ENCODE results near the gene ABHD18.
"Not testable (repeated sequence)": the region's sequence is repeated elsewhere in the genome, so short reads cannot be mapped to it uniquely, and the experiment has no call there.

The ABHD18 gene

DNA sequence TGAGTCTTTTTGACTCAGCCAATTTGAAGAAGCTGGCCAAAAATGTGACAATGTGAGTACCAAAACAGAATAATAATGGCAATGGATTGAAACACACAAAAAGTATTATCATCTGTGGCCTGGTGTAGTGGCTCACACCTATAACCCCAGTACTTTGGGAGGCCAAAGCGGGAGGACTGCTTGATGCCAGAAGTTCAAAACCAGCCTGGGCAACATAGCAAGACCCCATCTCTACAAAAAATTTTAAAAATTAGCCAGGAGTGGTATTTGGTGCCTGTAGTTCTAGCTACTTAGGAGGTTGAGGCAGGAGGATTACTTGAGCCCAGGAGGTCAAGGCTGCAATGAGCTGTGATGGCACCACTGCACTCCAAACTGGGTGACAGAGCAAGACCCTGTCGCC lies 43.0 kb upstream of the ABHD18 start:
- Histone ChIP-seq H2BK12ac (ENCODE audit: low read length) (no peak overlapping the region), H3K23ac (ENCODE audit: low read depth, low read length, poor library complexity) (no peak overlapping the region), H3K27ac (replicated peaks; ENCODE audit: low read length) (no peak overlapping the region)

GRCh38 chr4:127925720-127926119 lies 39.5 kb upstream of the ABHD18 start:
- H2BK15ac ChIP-seq (ENCODE audit: low read length); H3K23ac ChIP-seq (ENCODE audit: low read depth, low read length, poor library complexity); H3K9me3 ChIP-seq (replicated peaks in 1 of 2; ENCODE audit: control insufficient read depth in 2 of 2, insufficient read depth in 1 of 2, low read depth in 1 of 2, low read length in 2 of 2); H3K4me3 ChIP-seq (ENCODE audit: low read length in 2 of 2); H3K27me3 ChIP-seq (ENCODE audit: control insufficient read depth in 3 of 3, insufficient read depth in 3 of 3, low read depth in 1 of 3, low read length in 3 of 3); H2BK5ac ChIP-seq (ENCODE audit: low read length); H3K79me1 ChIP-seq (ENCODE audit: low read depth, low read length); H2BK12ac ChIP-seq (ENCODE audit: low read length); H3K4ac ChIP-seq (ENCODE audit: low read length); H3K27ac ChIP-seq (replicated peaks; ENCODE audit: low read length); DNase-seq (ENCODE audit: low spot score); H3K4me2 ChIP-seq (ENCODE audit: insufficient read depth, low read length, poor library complexity, severe bottlenecking); H2AFZ ChIP-seq (ENCODE audit: low read length); H3K18ac ChIP-seq (ENCODE audit: low read length); H2BK120ac ChIP-seq (ENCODE audit: low read depth, low read length); H4K8ac ChIP-seq (ENCODE audit: low read depth, low read length); H2AK5ac ChIP-seq (ENCODE audit: low read depth, low read length); H3K14ac ChIP-seq (ENCODE audit: low read length); H4K91ac ChIP-seq (ENCODE audit: low read depth, low read length, poor library complexity); H3K4me1 ChIP-seq (ENCODE audit: control insufficient read depth in 2 of 2, insufficient read depth in 1 of 2, low read depth in 1 of 2, low read length in 2 of 2); H3K9ac ChIP-seq (ENCODE audit: low read depth, low read length, poor library complexity): not testable (repeated sequence)
- WGBS, 2 donors (ENCODE audit: extremely low coverage in 2 of 2, insufficient read length in 2 of 2, insufficient replicate concordance in 1 of 2): no CpG with 5 or more reads among the region's 2 CpGs
- H3K36me3 ChIP-seq (replicated peaks in 1 of 2; ENCODE audit: control insufficient read depth in 2 of 2, insufficient read depth in 2 of 2, low read length in 2 of 2): peaks cover 4 to 41% of the 10 kb centered on the region in 2 donors

More for the DNA sequence above, 43.0 kb upstream of the ABHD18 start:
- H2BK5ac ChIP-seq (ENCODE audit: low read length): no peak overlapping the region
- H3K36me3 ChIP-seq (replicated peaks in 1 of 2; ENCODE audit: control insufficient read depth in 2 of 2, insufficient read depth in 2 of 2, low read length in 2 of 2): peaks cover 7 to 35% of the 10 kb centered on the region in 2 donors
- H3K18ac ChIP-seq (ENCODE audit: low read length): no peak overlapping the region
- no peak for DNase-seq (ENCODE audit: low spot score)
- no CpG with 5 or more reads among the region's 2 CpGs for WGBS, 2 donors (ENCODE audit: extremely low coverage in 2 of 2, insufficient read length in 2 of 2, insufficient replicate concordance in 1 of 2)
- no peak overlapping the region for H2AFZ ChIP-seq (ENCODE audit: low read length)
- no peak overlapping the region for H4K8ac ChIP-seq (ENCODE audit: low read depth, low read length)
- no peaks in the 10 kb centered on the region for H3K79me1 ChIP-seq (ENCODE audit: low read depth, low read length)
- H4K91ac ChIP-seq (ENCODE audit: low read depth, low read length, poor library complexity): no peak overlapping the region
- H3K9me3 ChIP-seq (replicated peaks in 1 of 2; ENCODE audit: control insufficient read depth in 2 of 2, insufficient read depth in 1 of 2, low read depth in 1 of 2, low read length in 2 of 2): no peaks in the 10 kb centered on the region
- no peaks in the 10 kb centered on the region for H3K27me3 ChIP-seq (ENCODE audit: control insufficient read depth in 3 of 3, insufficient read depth in 3 of 3, low read depth in 1 of 3, low read length in 3 of 3)
- H3K4ac ChIP-seq (ENCODE audit: low read length): no peak overlapping the region
- H3K4me2 ChIP-seq (ENCODE audit: insufficient read depth, low read length, poor library complexity, severe bottlenecking): no peak overlapping the region
- H3K4me1 ChIP-seq (ENCODE audit: control insufficient read depth in 2 of 2, insufficient read depth in 1 of 2, low read depth in 1 of 2, low read length in 2 of 2): no peaks in the 10 kb centered on the region
- H3K4me3 ChIP-seq (ENCODE audit: low read length in 2 of 2): no peak overlapping the region
- H2BK120ac ChIP-seq (ENCODE audit: low read depth, low read length): no peak overlapping the region
- no peak overlapping the region for H3K14ac ChIP-seq (ENCODE audit: low read length)
- no peak overlapping the region for H3K9ac ChIP-seq (ENCODE audit: low read depth, low read length, poor library complexity)
- H2BK15ac ChIP-seq (ENCODE audit: low read length): no peak overlapping the region
- H2AK5ac ChIP-seq (ENCODE audit: low read depth, low read length): no peak overlapping the region

DNA sequence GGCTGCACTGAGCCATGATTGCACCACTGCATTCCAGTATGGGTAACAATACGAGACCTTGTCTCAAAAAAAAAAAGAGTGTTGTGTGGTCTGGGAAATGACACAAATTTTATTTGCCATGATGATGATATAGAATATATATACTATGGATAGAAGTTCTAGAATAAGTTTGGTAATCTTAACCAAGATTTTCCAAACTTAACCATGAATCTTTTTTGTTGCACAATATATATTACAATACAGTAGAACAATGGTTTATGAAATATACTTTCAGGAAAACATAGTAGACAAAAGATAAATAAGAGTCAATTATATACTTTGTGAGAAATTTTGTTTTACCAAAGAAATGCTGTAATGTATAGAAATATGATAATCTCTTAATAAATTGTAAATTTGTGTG lies 35.0 kb upstream of the ABHD18 start:
- Histone ChIP-seq H3K4ac (ENCODE audit: low read length) (no peak overlapping the region), H2BK5ac (ENCODE audit: low read length) (no peak overlapping the region), H3K4me3 (ENCODE audit: low read length in 2 of 2) (no peak overlapping the region), H3K9ac (ENCODE audit: low read depth, low read length, poor library complexity) (no peak overlapping the region), H3K79me1 (ENCODE audit: low read depth, low read length) (no peaks in the 10 kb centered on the region), H3K4me2 (ENCODE audit: insufficient read depth, low read length, poor library complexity, severe bottlenecking) (no peak overlapping the region), H2BK12ac (ENCODE audit: low read length) (no peak overlapping the region), H3K27me3 (ENCODE audit: control insufficient read depth in 3 of 3, insufficient read depth in 3 of 3, low read depth in 1 of 3, low read length in 3 of 3) (no peaks in the 10 kb centered on the region), H2BK15ac (ENCODE audit: low read length) (no peak overlapping the region), H3K14ac (ENCODE audit: low read length) (no peak overlapping the region), H3K27ac (replicated peaks; ENCODE audit: low read length) (no peak overlapping the region), H2AK5ac (ENCODE audit: low read depth, low read length) (no peak overlapping the region), H3K4me1 (ENCODE audit: control insufficient read depth in 2 of 2, insufficient read depth in 1 of 2, low read depth in 1 of 2, low read length in 2 of 2) (no peaks in the 10 kb centered on the region), H4K91ac (ENCODE audit: low read depth, low read length, poor library complexity) (no peak overlapping the region), H3K9me3 (replicated peaks in 1 of 2; ENCODE audit: control insufficient read depth in 2 of 2, insufficient read depth in 1 of 2, low read depth in 1 of 2, low read length in 2 of 2) (no peaks in the 10 kb centered on the region), H3K18ac (ENCODE audit: low read length) (no peak overlapping the region), H3K36me3 (replicated peaks in 1 of 2; ENCODE audit: control insufficient read depth in 2 of 2, insufficient read depth in 2 of 2, low read length in 2 of 2) (peaks cover 2 to 37% of the 10 kb centered on the region in 2 donors), H4K8ac (ENCODE audit: low read depth, low read length) (no peak overlapping the region), H3K23ac (ENCODE audit: low read depth, low read length, poor library complexity) (no peak overlapping the region), H2AFZ (ENCODE audit: low read length) (no peak overlapping the region), H2BK120ac (ENCODE audit: low read depth, low read length) (no peak overlapping the region)
- WGBS, 2 donors (ENCODE audit: extremely low coverage in 2 of 2, insufficient read length in 2 of 2, insufficient replicate concordance in 1 of 2): no CpG with 5 or more reads among the region's 1 CpG
- no peak for DNase-seq (ENCODE audit: low spot score)

DNA sequence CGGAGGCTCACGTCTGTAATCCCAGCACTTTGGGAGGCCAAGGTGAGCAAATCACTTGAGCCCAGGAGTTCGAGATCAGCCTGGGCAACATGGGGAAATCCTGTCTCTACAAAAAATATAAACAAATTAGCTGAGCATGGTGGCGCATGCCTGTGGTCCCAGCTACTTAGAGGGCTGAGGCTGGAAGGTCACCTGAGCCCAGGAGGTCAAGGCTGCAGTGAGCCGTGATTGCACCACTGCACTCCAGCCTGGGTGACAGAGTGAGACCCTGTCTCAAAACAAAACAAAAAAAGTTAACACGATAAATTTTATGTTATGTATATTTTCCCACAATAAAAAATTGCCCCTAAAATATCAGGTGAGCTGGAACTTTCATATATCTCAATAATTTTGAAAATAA lies 33.4 kb upstream of the ABHD18 start:
- H3K36me3 ChIP-seq (replicated peaks in 1 of 2; ENCODE audit: control insufficient read depth in 2 of 2, insufficient read depth in 2 of 2, low read length in 2 of 2): peaks cover 2 to 37% of the 10 kb centered on the region in 2 donors
- not testable (repeated sequence) for H3K27me3 ChIP-seq (ENCODE audit: control insufficient read depth in 3 of 3, insufficient read depth in 3 of 3, low read depth in 1 of 3, low read length in 3 of 3); H3K4me2 ChIP-seq (ENCODE audit: insufficient read depth, low read length, poor library complexity, severe bottlenecking); H3K9ac ChIP-seq (ENCODE audit: low read depth, low read length, poor library complexity); H3K14ac ChIP-seq (ENCODE audit: low read length); H3K4me3 ChIP-seq (ENCODE audit: low read length in 2 of 2); H2AK5ac ChIP-seq (ENCODE audit: low read depth, low read length); H2BK5ac ChIP-seq (ENCODE audit: low read length); H2BK120ac ChIP-seq (ENCODE audit: low read depth, low read length); H3K4me1 ChIP-seq (ENCODE audit: control insufficient read depth in 2 of 2, insufficient read depth in 1 of 2, low read depth in 1 of 2, low read length in 2 of 2); H4K8ac ChIP-seq (ENCODE audit: low read depth, low read length); H2BK15ac ChIP-seq (ENCODE audit: low read length); DNase-seq (ENCODE audit: low spot score); H2BK12ac ChIP-seq (ENCODE audit: low read length); H4K91ac ChIP-seq (ENCODE audit: low read depth, low read length, poor library complexity); H3K9me3 ChIP-seq (replicated peaks in 1 of 2; ENCODE audit: control insufficient read depth in 2 of 2, insufficient read depth in 1 of 2, low read depth in 1 of 2, low read length in 2 of 2); H3K18ac ChIP-seq (ENCODE audit: low read length); H3K23ac ChIP-seq (ENCODE audit: low read depth, low read length, poor library complexity); H2AFZ ChIP-seq (ENCODE audit: low read length); H3K79me1 ChIP-seq (ENCODE audit: low read depth, low read length); H3K4ac ChIP-seq (ENCODE audit: low read length); H3K27ac ChIP-seq (replicated peaks; ENCODE audit: low read length)
- no CpG with 5 or more reads among the region's 6 CpGs for WGBS, 2 donors (ENCODE audit: extremely low coverage in 2 of 2, insufficient read length in 2 of 2, insufficient replicate concordance in 1 of 2)

Data from neuronal stem cell (in vitro differentiated cells).